Measurements from ENCODE around the gene VPS9D1.
"Not testable (repeated sequence)": the region's sequence is repeated elsewhere in the genome, so short reads cannot be mapped to it uniquely, and the experiment has no call there.

Gene VPS9D1

DNA sequence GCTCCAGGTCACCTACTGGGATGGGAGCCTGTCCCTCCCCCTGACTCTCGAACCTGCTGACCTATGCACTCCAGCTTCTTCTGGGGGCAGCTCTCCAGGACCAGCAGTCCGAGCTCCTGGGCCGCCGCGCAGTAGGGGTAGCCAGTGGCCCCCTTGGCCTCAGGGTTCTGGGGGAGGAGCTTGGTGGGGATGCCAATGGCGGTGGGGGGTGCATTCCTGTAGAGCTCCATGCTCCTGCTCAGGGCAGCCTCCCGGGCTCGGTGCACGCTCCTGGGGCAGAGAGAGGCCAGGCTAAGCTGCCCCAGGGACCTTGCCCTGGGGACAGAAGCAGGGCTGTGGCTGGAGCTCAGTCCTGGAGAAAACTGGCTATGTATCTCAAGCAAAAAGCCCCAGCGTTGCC is 11.5 kb downstream of the VPS9D1 start:
- DNase-seq: no peak

DNA sequence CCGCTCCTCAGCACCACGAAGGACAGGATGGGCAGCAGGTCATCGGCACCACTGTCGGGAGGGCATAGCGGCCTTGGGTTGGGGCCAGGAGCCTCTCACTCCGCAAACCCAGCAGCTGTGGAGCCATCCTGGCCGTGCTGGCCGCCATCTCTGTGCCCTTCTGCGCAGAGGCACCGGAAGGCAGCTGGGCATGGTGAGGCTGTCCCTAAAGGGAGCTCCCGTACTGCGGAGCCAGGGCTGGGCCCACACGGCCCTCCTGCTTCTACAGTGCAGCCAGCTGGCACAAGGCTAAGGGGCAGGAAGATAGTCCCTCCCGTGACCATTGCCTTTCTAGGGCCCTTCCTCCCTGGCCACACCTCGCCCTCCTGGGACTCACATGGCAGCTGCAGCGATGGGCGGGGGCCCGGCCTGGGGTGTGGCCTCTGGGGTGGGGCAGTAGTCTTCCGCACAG is 12.2 kb downstream of the VPS9D1 start:
- no peak for DNase-seq

DNA sequence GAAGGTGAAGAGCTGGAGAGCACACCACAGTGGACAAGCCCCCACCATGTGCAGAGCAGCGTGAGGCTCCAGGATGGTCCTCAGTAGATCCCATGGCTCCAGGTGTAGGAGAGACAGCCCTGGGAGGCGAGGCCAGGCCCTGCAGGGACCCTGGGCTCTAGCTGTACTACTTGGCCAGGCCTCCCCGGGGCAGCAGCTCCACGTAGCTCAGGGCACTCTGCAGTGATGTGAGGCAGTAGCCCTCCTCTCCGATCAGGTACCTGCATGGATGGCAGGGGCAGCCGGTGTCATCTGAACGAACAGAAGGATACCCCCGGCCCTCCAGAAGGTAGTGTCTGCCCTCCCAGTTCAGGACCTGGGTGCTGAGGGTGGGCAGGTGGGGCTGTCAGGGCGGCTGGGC is 13.0 kb downstream of the VPS9D1 start:
- no peak for DNase-seq

DNA sequence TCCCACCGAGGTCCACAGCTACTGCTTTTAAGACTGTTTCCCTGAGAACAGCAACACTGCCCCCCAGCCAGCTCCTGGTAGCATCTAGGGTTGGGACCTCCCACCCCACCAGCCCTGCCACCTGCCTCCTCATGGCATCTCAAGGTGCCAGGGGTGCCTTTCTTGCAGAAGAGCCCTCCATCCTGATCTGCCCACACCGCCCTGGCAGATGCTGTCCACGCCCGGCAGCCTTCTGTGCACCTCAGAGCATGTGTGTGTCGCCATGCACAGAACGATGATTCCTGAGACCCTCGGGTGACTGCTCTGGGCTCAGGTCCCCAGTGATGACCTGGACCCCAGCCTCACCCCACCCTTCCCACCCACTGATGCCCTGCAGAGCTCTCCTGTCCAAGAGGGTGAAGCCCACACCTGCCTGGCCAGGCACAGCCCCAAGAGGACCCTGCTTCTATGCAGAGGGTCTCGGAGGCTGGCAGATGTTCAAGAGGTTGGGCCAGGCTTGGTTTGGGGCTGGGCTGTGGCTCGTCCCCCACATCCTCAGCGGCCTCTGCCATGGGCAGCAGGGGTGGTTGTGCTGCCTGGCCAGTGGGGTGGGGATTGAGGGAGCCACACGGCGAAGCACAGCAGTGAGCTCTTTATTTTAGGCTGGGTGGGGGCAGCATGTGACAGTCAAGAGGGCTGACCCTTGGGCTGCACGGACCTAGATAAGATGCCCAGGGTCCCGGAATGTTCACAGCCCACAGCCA is 14.0 kb downstream of the VPS9D1 start:
- no peak for DNase-seq

DNA sequence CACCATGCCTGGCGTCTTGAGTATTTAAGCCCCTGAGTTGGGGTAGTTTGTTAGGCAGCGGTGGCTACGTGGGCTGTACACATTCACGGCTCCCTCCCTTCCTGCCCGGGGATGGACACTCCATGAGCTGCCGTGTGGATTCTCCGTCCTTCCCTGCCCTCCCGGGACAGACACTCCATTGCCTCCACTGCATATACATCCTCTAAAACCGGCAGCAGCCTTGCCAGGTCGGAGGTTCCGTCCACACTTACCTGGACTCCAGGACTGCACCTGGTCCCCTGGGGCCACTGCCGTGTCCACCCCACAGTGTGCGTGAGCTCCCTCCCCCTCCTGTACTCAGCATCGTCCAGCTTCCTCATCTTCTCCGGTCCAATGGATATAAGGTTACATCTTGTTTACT is 15.7 kb downstream of the VPS9D1 start:
- no peak for DNase-seq

DNA sequence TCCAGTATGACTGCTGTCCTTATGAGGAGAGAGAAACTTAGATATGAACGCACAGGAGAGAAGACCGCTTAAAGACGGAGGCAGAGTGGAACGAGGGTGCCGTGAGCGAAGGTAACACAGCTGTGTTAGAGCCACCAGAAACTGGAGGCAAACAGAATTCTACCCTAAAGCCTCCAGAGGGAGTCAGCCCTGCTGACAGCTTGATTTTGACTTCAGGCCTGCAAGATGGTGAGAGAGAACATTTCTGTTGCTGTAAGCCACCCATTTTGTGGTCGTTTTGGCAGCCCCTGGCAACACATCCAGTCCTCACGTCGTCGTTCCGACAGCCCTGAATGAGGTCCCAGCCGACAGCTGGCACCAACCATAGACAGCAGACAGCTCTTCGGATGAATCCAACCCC is 16.4 kb downstream of the VPS9D1 start:
- peak; percentile 2 for DNase-seq

DNA sequence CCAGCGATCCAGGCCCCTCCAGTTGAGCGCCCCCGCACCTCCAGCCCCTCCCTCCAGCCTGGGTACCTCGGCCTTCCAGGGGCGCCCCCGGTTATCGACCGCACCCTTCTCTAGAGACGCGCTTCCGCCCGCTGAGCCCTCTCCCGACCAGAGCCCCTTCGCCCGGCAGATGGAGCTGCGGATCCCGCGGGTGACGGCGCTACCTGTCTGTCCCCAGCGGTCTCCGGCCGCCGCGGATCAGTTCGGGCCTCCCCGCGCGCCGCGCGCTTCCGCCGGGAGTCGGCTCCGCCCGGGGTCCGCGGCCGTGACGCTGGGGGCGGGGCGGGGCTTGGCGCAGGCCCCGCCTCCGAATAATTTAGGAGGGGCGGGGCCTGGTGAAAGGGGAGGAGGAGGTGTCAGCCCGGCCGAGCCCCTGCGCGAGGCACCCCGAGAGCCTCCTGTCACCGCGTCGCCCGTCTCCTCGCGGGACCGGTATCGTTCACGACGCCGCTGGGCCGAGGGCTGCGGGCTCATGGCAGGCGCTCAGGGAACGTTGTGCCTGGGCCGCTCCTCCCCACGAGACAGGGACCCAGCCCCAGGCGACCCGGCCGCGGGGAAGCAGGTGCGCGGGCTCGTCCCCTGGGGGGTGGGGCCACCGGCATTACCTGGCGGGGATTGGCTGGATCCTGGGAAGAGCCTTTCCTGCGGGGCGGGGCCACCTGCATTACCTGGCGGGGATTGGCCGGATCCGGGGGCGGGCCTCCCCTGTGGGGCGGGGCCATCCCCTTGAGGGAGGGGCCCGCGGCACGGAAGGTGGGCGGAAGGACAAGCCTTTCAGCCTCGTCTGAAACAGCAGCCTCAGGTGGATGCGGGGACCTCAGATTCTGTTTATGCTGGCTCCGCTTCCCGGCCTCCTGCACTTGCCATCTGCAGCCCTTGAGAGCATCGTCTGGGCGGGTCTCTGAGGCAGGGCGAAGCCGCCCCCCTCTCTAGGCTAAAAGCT is 19.0 kb downstream of the VPS9D1 start, which contains the start of gene SPATA2L:
SPATA2L (minus strand) TSS at position 281 of the 982 bp plus-strand sequence. CDS start 473 bp downstream, outside the sequence.
- peak; percentile 95 for DNase-seq

DNA sequence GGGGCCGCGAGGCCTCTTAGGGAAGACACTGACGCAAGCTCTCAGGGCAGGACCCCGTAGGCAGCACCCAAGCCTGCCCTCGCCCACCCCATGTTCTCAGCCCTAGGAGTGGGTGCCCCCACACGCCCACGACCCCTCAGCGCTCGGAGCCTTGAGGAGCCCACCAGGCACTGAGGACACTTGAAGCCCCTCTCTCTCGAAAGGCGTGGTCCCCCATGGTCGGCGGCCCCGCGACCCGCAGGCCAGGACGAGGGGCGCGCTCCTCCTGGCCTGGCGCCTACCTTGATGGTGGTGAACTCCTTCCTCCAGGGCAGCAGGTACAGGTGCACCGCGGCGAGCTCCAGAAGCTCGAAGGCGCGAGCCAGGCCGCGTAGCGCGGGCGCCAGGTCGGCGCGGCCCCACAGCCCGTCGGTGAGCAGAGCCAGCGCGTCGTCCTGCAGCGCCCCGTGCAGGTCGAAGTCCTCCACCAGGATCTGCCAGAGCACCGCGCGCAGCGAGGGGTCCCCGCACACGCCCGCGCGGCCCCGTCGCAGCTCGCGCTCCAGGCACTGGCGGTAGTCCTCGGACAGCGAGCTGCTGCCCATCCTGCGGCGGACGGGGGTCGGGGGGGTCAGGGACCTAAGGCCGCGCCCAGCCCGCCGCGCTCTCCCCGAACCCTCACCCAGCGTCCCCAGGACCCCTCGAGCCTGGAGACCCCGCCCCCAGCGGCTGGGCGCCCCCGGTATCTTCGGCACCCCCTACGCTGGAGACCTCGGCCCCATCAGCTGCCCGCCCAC is 19.9 kb downstream of the VPS9D1 start:
- peak; percentile 79 for DNase-seq

DNA sequence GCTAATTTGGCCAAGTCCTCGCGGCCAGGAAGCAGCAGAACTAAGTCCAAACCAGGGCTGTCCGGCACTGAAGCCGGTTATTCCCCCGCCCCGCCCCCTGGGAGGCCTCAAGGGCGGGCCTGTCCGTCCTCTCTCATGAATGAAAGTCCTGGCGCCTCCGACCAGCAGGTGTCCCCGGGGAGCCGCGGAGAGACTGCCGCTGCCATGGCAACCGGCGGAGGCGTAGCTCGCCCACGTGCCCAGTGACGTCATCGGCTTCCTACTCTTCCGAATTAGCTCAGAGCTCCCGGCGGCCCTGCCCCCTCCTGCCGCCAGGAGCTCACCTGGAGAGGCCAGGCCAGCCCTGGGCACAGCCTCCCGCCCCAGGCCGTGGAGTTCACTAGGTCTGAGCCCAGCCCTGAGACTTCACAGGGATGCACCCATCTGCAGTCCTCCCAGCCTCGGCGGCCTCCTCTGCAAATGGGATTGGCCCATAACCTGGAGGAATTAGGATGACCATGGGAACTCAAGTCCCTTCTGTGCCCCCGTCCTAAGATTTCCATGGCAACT is 20.5 kb downstream of the VPS9D1 start:
- DNase-seq: peak; percentile 99

DNA sequence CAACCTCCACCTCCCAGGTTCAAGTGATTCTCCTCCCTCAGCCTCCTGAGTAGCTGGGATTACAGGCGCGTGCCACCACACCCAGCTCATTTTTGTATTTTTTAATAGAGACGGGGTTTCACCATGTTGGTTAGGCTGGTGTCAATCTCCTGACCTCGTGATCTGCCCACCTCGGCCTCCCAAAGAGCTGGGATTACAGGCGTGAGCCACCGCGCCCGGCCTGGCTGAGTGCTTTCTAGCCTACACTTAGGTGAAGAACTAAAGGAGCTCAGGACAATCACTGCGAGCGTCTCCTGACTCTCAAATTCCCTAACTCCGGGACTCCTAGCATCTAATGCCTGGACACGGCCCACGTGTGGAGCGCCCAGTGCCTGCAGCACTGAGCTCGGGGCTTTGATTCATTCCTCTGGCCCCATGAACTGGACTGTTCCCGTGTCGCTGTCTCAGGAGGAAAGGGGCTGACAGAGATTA is 21.0 kb downstream of the VPS9D1 start:
- not testable (repeated sequence) for DNase-seq

DNA sequence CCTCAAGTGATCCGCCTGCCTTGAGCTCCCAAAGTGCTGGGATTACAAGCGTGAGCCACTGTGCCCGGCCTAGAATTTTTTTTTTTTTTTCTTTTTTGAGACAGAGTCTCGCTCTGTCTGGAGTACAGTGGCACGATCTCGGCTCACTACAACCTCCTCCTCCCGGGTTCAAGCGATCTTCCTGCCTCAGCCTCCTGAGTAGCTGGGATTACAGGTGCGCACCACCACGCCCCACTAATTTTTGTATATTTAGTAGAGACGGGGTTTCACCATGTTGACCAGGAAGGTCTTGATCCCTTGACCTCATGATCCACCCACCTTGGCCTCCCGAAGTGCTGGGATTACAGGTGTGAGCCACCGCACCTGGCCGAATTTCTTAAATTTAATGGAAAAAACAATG is 22.0 kb downstream of the VPS9D1 start:
- not testable (repeated sequence) for DNase-seq

DNA sequence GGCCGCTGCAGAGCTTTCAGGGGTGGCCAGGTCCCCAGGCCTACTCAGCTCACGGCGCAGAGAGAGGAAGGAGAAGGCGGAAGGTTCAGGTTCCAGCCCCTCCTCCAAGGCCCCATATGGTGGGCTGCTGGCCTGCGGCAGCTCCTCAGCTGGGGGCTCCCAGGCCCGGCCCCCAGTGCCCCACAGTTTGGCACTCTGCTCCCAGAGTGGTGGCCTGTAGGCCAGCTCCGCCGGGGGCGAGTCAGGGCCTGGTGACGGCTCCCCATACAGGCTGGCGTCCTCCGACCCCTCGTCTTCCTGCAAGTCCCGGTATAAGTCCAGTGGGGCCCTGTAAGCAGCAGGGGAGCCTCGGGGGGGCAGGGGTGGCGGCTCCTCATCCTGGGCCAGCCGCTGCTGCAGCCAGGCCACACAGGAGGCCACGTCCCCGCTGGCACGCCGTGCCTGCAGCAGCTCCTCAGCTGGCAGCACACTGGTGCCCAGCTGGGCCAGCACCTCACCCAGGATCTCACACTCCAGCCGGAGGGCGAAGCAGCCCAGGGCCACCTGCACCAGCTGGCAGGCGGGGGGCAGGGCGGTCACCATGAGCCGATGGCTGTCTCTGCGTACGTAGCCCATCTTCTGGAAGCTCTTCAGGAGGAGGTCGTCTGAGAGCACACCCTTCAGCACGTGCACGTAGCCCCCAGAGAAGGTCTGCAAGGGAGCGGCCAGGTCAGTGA is 22.9 kb downstream of the VPS9D1 start:
- DNase-seq: no peak

DNA sequence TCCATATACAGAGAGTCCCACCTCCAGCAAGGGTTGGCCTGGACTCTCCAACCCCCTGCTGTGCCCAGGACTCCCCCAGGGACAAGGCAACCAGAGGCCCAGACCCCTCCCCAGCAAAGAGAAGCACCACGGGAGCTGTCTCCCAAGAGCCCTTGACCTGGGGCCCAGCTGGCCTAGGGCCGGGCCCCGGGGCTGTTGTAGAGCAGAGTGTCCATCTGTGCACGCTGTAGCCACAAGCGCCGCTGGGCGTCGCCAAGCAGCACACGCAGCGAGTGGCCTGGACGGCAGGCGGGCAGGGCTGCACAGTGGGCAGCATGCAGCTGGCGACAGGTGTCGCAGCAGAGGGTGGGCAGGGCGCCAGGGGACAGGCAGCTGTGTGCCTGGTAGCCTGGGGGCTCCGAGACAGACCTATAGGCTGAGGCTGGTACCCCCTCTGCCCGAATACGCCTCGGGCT is 23.5 kb downstream of the VPS9D1 start:
- DNase-seq: no peak

DNA sequence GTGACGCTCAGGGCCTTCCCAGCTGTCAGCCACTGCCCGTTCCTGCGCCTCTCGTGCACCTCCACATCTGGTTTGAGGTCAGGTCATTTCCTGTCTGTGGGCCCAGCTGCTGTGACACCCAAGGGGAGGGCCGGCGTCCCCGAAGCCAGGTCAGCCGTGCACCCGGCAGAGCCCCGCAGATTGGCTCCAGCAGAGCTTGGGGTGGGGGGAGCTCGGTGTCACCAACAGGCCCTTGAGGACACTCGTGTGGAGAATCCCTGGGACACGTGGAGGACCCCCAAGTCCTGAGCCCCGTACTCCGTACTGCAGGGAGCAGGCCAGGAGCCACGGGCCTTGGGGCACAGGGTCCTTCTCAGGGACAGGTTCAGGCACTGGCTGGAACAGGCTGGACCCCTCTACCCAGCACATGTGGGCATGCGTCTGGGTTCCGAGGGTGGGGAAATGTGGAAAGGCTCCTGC is 24.0 kb downstream of the VPS9D1 start:
- DNase-seq: peak; percentile 32

DNA sequence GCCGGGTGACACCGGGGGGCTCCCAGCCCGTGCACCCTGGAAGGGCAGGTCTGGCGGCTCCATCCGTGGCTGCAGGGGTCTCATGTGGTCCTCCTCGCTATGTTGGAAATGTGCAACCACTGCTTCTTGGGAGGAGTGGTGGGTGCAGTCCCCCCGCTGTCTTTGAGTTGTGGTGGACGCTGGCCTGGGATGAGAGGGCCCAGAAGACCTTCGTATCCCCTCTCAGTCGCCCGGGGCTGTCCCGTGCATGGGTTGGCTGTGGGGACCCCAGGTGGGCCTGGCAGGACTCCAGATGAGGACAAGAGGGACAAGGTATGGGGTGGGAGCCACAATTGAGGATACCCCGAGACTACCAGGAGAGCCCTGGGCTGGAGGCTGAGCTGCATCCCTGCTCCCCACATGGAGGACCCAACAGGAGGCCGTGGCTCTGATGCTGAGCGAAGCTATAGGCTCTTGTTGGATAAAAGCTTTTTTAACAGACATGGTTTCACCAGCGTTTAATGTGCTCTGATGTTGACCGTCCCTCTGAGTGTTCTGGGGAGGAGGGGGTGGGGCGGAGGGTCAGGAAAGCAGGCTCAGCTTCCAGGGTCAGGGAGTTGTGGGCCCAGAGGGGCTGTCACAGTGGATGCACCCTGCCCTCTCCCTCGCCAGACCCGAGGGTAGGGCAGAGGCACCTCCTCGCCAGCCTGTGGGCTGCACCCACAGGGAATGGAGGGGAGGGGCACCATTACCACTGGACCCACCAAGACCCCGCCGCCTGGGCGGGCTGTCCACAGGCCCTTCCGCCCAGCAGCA is 24.6 kb downstream of the VPS9D1 start:
- DNase-seq: no peak

DNA sequence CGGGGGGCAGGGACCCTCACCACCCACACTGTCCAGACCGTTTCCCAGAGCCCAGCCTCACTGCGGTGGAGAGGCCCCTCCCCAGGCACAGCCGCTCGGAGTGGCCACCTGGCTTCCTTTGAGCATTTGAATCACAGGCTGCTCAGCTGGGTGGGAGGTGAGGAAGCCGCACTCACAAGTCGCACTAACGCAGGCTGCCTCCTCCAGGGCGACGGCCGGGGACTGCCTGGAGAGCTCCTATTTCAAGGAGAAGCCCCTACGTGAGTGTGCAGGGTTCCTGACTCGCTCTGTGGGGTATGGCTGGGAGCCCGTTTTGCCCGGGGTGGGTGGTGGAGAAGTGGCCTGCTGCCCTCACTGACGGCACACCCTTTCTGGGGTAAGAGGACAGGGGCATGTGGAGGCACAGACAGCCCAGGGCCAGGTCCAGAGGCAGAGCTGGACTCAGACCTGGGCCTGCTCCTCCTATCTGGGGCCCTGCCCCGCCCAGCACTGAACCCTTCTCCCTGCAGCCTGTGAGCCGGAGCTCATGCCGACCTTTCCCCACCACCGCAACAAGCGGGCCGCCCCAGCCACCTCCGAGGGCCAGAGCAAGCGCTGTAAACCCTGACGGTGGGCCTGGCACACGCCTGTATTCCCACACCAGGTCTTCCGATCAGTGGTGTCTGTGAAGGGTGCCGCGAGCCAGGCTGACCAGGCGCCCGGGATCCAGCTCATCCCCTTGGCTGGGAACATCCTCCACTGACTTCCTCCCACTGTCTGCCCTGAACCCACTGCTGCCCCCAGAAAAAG is 25.4 kb downstream of the VPS9D1 start:
- DNase-seq: no peak

DNA sequence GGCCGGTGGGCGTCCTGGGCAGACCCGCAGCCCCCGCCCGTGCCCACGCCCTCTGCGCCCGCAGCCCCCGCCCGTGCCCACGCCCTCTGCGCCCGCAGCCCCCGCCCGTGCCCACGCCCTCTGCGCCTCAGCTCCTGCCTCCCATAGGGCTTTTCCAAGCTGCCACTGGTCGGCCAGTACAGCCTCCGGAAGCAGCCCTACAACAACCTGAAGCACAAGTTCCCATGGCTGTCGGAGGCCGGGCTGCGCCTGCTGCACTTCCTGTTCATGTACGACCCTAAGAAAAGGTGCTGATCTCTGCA is 26.0 kb downstream of the VPS9D1 start:
- not testable (repeated sequence) for DNase-seq

DNA sequence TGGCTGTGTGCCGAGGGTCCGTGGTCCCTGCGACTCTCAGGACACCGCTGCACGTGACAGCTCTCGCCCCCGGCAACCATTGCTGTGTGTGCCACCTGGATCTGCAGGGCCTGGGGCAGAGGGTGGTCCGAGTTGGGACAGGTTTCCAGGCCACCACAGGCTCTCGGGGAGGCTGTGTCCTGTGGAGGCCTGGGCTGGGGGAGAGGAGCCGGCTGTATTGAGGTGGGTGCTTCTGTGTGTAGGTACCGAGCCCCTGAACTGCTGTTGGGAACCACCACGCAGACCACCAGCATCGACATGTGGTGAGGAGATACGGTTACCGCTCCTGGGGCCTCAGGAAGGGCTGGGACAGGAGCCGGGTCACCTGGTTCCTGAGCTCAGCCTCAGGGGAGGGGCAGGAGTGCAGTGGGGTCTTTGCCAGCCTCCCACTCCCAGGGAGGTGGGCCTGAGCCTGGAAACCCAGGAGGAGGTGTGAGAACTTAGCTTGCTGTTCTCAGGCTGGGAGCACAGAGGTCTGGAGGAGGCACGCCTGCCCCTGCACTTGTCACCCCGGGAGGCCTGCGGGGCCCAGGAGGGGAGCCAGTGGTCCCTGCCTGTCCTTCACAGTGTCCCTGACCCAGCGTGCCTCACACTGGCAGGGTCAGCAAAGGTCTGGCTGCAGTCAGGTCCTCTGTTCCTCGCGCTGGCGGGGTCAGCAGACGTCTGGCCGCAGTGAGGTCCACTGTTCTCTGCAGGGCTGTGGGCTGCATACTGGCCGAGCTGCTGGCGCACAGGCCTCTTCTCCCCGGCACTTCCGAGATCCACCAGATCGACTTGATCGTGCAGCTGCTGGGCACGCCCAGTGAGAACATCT is 26.5 kb downstream of the VPS9D1 start:
- no peak for DNase-seq

DNA sequence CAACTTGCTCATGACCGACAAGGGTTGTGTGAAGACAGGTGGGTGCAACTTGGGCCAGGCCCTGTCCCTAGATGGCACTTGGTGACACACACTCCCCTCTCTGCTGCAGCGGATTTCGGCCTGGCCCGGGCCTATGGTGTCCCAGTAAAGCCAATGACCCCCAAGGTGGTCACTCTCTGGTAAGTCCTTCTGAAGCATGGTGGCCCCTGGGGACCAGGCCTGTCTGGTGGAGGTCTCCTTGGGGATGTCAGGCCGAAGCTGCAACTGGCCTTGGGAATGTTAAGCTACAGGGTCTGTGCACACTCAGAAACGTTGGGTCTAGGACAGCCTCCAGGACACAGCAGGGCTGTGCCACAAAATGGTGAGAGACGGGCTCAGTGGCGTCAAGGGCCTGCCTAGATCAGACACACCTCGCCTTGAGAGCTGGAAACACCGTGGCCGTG is 27.4 kb downstream of the VPS9D1 start:
- no peak for DNase-seq
